Activated T-helper 1 cell treated with Interleukin-2 at 50 U/mL for 16 hours (primary cell): ENCODE results near the gene PTPRG.

Experiments used
- DNase-seq: peaks from one replicate; pipeline ENCODE4 v3.0.0-alpha.2; 2020; ENCODE audit warnings: low read depth

The PTPRG gene

DNA sequence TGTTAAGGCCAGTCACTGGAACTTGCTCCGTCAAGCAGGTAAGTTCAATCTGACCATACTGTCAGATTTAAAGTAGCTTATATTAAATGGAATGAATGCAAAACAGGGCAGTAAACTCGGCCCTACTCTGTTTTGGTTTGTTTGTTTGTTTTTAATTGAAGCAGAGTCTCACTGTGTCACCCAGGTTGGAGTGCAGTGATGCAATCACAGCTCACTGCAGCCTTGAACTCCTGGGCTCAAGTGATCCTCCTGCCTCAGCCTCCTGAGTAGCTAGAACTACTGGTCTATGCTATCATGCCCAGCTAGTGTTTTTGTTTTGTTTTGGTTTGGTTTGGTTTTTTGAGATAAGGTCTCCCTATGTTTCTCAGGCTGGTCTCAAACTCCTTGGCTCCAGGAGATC lies 507.0 kb downstream of the PTPRG start:
- DNase-seq: no peak

DNA sequence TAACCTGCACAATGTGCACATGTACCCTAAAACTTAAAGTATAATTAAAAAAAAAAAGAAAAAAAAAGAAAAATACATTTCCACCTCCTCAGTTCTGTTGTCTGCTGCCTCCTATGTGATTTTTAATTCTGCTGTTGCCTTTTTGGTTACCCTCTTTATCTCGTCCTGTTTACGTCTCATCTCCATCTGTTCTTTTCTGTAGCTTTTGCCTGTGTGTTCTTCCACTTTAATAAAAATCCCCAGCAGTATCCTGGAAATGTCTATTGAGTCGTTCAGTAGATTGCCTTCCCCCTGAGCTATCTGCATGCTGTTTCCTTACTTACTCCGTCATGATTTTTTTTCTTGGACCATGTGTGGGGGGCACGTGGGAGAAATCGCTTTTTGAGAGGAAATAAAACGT lies 509.5 kb downstream of the PTPRG start:
- DNase-seq: no peak

DNA sequence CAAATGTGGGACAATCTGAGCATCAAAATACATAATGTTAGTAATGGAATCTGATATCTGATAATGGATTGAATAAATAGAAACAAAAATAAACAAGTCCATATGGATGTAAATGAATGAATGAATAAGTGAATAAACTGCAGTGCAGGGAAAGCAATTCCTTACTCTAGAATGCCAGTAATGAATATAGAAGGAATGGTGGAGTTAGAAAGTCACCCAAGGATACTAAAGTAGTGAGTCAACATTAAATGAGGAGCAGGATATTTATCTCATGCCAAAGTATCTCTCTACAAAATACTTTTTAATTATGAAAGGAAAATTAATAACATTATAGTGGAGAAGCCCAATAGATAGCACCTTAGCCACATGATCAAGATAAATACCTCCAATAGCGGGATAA lies 511.7 kb downstream of the PTPRG start:
- DNase-seq: no peak

DNA sequence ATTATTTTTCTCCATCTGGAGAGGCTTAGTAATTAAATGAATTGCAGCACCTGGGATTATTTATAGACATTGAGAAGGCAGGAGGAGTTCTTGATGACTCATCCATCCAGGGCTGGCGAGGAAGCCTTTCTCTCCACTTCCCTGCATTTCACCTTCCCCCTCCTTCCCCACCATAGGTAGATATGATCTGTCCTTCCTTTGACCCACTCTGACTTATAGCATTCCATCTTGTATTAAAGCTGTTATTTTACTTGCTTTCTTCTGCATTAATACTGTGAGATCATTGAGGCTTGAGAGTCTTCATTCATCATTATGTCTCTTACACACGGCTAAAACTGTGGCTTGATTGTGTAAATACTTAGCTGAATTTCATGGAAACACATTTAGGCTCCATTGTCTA lies 523.2 kb downstream of the PTPRG start:
- no peak for DNase-seq

DNA sequence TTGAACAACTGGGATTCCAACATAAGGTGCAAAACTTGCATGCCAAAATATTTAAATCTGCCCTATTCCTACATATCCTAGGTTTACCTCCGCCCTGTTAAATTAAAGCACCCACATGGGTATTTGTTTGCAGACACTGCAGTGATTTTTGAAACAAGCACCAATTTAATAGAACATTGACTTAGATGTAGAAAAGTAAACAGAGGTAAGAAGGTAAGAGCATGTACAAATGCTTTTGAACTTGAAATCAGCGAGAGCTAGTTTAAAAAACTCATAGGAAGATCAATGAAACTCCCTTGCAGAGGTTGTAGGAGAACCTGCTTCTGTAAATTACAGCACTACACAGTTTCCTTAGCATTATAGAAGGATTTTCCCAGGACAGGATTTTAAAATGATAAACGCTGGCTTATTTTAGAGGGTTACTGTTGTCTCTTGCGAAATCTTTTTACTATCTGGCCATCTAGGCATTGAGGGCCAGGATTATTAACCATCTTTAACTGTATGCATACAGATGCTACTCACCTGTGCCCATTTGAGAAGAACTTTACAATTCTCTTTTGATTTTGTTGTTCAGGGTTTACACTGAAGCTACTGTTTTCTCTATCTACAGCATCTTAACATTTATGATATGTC lies 527.2 kb downstream of the PTPRG start:
- DNase-seq: no peak

DNA sequence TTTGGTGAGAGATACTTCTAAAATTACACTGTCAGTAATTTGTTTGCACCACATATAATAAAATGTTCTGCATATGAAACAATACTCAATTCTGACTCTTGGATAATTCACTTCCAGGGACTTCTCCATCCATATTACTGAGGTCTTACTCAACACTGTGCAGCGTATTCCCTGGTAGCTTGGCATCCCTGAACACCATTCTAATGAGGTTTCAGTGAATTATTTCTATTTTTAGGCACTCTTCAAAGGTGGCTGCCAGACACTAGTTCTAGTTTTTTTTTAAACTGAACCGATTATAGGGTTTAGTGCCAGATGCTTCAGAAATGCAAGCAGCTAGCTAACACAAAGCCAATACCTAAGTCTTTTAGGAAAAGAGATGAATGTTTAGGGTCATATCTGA lies 528.7 kb downstream of the PTPRG start:
- no peak for DNase-seq

DNA sequence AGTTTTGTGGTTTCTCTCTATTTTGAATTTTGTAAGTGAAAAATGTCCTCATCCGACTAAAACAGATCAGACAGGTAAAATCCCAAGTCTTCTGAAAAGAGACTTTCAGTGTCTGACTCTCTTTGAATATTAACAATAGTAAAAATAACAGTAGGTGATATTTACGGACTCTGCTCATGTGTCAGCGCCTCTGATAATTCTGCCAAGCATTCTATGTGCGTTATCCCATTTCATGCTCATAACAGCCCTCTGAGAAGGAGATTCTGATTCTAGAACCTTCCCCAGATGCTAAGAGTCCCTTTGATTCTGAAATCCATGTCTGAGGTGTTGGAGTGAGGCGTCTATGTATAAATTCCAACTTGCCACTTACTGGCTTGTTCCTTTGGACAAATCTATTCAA lies 529.1 kb downstream of the PTPRG start:
- no peak for DNase-seq

DNA sequence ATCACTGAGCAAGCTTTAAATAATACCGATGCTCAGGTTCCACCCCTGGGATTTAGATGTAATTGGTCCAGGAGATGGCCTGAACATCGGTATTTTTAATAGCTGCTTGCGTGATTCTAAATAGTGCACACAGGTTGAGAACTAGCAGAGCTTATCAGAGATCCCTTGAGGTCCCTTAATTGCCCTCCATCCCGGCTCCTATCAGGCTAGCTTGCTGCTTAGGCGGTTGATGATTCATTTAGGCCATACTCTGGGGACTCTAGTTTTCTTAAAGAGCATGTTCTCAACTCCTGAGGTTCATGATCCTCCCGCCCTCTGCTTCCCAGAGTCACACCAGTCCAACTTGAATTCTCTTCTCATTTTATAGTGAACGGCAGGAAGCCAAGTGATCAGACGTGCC lies 531.7 kb downstream of the PTPRG start:
- no peak for DNase-seq

DNA sequence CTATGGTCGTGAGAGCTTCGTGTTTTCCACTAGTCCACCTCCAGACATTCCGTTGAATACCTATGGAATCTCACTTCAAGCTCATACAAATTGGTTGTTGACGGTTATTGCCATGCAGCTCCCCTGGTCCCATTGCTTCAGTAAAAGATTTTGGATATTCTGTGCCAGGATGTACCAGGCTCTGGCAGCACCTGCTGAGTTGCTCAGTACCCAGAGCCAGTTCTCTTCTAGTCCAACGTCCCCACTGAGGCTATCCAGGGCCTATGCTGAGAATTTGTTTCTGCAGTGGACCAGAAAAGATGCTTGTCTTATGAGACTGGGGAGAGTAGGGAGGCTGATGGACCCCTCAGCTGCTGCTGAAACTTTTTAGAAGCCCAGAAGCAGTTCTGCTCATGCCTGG lies 533.1 kb downstream of the PTPRG start:
- DNase-seq: no peak

DNA sequence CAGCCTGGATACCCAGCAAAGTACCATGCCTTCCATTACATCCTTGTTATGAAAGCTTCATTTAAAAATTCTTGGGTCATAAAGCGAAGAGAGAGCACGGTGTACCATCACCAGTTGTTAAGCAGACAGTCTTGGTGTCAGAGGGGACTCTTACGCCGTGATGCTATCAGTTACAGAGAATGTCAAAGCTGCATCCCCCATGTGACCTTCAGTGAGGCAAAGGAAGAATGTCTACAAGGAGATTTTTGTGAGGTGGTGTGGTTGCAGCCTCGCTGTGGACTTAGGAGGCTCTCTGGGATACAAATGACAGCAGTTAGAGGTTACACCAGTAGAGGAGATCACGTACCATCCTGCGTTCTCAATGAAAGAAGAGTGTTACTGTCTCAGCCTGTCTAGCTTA lies 533.7 kb downstream of the PTPRG start:
- no peak for DNase-seq

DNA sequence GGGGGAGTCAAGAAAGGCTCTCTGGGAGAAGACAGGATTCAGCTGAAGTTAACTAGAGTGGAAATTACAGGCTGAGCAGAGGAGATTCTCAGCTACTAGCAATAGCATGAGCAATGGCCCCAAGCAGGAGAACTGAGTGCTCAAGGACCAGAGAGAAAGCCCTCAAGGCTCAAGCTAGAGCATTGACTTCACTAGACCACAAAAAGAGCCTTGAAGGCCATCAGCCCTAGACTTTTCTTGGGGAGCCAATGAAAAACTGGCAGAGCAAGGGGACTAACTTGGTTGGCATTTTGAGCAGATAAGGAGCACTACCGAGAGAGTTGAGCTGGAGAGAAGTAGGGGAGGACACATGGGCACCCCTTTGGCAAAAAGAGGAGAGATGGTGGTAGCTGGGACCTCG lies 534.4 kb downstream of the PTPRG start:
- no peak for DNase-seq

DNA sequence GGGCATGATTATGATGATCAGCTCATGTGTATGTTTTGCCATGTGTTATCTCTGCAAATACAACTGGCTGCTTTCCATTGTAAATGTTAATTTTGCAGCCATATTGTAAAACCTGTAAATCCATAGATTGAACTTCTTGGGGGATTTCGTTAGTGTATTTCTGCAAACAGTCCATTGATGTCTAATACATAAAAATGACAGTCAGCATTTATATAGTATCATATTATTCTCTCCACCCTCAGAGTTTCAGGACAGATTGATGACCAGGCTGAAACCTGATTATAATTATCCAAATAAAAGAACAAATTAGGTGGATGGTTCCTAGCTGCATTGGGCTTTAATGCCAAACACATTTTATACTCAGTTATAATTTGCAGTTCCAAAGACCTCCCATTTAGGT lies 535.1 kb downstream of the PTPRG start:
- DNase-seq: no peak

DNA sequence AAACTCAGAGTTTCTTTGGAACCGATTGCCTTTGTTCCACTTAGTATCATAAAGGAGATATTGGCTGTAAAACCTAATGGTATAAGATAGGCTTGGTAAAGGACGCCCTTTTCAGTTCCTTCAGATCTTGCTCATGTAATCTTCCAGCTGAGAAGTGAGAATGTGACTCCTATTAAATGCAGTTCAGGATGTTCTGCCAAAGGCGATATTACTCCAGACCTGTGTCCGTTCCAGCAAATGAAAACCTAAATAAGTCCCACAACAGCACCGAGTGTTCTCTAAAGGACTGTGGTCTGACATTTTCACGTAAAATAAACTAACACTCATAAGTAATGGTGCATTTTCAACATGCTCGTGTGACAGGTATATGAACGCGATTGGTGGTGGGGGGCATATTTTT lies 535.8 kb downstream of the PTPRG start:
- DNase-seq: no peak

DNA sequence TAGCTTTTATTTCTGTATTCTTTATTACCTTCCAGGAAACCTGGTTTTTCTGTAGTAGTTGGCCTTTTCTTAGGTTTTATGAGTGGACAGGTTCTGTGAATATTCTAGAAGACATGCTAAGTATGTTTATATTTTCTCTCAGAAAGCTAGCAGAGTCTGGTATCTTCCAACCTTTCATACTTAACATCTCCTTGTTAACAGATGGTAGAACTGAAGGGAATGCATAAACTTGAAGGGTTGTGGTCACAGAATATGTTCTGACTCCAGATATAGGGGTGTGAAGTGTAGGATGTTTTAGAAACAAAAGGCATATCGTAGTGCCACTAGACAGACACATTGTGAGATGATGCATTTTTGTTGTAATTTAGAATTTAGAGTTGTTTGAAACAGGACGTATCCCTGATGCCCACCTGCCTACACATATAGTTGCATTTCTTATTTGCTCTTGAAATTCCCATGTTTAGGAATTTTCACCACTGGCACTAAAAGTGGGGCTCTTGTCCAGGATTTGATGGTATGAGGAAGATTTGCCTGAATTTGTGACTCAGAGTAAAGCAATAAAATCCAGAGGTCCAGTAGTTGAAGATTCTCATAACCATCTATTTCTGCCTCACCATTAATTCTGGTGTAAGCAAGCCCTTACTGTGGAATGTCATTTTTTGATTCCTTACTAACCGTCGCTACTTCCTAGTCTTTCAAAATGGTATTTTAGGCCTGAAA lies 537.4 kb downstream of the PTPRG start:
- DNase-seq: no peak

DNA sequence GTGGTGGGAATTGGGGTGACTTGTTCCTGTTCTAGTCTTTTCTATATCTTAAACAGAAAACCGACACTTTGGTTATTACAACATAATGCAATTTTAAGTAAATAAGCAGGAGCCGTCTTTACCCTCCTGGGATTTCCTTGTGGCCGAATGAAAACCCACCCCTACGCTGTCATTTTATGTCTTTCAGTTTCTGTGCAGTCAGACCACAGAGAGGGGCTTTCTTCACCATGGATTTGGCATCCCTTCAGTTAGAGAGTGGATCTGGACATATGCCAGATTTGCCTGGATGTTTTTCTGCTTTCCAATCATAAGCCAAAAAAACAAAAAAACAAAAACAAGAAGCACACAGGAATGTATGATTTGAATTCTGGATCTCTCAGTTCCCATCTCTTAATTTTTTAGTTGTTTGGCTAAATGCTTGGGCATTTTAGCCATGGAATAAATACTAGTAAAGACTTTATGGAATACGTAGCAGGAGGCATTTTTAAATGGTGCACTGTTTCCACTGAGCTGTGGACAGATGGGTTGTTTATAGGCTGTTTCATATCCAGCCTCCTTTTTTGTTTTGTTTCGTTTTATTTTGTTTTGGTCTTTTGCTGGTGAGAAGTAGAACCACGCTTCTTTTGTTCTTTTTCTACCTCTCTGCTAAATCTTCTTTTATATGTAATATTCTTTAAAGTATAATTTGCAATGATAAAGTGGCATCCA lies 539.1 kb downstream of the PTPRG start:
- DNase-seq: no peak

DNA sequence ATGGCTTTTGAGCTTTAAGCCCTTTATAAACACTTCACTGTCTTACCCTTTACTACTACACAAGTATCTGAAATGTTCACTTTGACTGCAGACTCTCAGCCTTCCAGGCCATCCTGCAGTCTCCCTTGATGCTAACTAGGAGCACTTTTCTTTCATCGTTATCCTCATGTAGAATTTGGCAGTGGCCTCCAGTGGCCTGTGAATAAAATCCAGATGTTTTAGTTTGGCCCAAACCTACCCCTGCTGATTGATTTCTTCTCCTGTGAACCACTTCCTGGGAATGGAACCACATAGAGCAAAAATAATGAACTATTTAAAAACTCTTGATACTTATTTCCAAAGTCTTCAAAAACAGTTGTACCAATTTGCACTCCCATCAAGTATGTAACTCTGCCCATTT lies 540.1 kb downstream of the PTPRG start:
- no peak for DNase-seq

DNA sequence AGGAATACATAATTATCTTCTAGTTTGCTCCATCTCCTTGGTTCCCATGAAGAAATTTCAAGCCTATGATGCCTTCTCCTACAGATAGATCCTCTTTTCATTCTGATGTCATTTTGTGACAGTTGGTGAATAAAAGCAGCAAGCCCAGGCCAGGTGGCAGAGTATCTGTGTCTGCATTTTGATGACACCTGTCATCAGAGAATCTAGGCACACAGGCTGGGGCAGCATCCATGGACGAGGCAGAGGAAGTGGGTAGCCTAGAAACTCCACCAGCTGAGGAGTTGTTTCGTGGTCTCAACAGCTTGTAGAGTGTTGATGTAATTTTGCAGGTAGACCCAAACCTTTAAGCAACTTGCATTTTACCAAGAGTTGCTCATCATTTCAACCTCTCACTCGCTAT lies 542.2 kb downstream of the PTPRG start:
- DNase-seq: no peak

DNA sequence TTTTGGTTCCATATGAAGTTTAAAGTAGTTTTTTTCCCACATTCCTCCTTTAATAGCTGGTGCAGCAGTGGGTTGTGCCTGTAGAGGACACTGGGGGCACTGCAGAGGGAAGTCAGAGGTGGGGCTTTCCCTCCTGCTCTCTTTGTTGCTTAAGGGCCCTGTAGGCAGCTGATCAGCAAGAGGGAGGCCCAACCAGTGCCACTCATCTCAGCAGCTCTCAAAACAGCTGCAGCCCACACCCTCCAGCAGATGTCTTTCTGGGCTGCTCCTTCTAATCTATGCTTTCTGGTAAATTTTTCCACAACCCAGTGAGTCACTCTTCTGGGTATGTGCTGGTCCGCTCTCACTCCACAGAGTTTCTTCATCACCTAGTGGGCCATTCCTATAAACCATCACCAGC lies 548.2 kb downstream of the PTPRG start:
- DNase-seq: no peak

DNA sequence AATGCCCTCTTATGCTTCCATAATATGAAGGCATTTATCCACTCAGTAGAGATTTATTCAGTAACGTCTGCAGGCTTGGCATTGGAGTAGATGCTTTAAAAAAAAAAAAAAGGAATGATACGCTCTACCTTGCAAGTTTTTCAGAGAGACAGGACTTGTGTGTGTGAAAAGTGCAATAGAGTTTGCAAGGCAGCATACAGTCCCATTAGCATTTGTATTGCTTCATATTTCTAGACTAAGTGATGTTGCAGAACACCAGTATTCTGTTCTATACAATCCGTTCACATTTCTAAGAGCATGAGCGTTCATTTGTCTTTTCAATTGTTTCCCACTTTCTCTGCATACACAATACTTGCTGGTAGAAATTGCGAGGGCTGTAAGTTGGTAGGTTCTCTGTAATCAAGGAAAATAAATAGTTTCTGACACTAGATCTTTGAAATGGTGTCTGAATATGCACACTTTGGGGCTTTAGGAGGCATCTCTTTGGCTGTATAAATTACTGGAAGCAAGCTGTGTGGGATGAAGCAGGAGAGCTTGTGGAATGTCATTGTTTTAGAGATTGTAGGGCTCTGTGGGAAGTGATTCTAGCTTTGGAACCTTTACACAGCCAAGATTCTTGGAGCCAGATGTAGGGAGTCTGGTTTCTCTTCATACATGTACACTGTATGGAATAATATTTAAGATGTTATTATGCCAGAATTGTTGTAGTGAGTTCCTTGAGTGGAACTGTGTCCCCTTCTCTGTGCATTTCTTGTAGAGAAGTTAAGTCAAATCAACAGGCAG lies 549.3 kb downstream of the PTPRG start:
- no peak for DNase-seq

DNA sequence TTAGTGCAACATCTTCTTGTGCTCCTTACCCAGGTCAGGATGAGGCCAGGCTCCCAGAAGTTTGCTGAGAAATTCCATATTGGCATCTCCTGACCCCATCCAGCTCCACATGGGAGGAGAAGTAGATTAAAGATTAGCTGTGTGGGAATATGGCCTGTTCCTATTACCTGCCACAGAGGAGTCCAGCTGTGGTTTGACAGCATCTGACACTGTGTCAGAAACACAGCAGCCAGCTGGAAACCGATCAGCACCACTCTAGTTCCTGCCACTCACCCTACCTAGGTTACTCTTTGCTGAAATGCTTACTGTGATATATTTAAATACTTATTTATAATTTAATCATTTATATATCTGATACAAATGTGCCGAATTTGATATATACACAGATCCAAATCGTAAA lies 551.7 kb downstream of the PTPRG start:
- DNase-seq: no peak

DNA sequence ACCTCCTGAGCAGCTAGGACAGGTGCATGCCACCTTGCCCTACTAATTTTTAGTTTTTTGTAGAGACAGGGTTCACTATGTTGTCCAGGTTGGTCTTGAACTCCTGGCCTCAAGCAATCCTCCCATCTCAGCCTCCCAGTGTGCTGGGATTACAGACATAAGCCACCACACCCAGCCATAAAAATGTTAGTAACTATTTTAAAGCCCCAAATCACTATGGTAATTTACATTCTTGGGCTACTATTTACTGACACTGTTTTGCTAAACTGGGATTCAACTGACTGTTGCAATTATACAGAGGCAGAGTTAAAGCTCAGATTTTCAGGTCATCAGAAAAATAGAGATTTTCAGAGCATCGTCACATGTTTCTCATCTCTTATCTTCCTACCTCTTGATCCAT lies 553.4 kb downstream of the PTPRG start:
- DNase-seq: no peak

DNA sequence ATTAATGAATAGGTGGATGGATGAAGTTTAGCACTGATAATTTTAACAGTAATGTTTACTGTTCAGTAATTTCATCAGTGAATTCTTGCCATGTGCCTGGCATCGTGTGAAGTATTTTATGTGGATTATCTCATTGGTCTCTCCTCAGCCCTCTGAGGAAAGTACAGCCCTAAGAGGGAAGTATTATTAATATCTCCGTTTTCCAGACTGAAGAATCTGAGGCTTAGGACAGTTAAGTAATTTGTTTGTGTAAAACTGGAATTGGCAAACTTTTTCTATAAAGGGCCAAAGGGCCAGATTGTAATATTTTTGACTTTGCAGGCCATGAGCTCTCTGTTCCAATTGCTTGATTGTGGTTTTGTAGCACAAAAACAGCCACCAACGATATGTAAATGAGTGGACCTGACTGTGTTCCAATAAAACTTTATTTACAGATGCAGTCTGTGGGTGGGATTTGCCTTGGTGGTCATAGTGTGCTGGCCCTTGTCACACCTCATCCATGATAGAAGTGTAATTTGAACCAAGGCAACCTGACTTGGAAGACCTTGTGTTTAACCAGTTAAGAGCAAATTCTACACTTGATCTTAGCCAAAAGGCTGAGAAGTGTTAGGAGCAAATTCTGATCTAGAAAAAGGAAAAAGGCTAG lies 556.7 kb downstream of the PTPRG start:
- no peak for DNase-seq
